Epithelial cell of prostate (primary cell): ENCODE measurements around the gene RNASE4.
A peak's percentile ranks its signal among the peaks of the same experiment; 100 is the strongest.
"Not testable (repeated sequence)": the region's sequence is repeated elsewhere in the genome, so short reads cannot be mapped to it uniquely, and the experiment has no call there.

Experiments used
- DNase-seq: peaks from one replicate; pipeline ENCODE4 v3.0.0-alpha.2; 2011; ENCODE audit warnings: low read depth, low spot score
- H3K27ac ChIP-seq: fragments of 450-650 bp; 2 replicates; pipeline ENCODE4 v1.5.1; 2017; ENCODE audit warnings: mild to moderate bottlenecking

Gene RNASE4, protein sequence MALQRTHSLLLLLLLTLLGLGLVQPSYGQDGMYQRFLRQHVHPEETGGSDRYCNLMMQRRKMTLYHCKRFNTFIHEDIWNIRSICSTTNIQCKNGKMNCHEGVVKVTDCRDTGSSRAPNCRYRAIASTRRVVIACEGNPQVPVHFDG

DNA sequence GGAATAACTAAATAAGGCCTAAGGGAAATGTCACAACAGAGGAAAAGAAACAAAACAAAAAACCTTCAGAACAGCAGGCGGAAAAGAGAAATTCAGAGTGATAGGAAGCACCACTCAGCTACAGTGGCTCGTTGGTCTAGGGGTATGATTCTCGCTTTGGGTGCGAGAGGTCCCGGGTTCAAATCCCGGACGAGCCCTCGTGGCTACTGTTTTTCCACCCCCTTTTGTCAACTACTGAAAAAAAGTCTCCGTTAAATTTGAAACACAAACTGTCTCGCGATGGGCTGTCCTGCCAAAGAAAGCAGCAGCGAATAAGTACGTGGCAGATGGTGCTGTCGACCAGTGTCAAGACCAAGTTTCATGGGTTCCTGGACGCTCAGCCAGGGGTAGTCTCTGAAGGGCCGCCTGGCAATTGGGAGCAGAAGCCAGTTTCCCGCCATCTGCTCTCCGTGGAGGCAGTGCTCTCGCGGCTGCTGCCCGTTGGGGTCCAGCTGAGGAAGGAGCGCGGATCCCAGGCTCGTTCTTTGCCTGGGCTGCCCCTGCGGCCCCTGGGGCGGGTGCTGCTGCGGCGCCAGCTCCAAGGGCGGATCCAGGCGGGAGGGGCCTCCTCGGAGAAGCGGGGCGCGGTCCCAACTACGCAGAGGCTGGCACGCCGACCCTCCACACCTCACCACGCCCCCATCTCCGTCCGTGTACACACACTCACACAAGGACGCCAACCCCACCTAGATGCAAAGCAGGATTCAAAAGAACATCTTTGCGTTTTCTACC is at the start of gene RNASE4:
Gene RNASE4 (plus strand): TSS at position 670 of the 771 bp plus-strand sequence. CDS start 14,812 bp downstream, outside the sequence.
- H3K27ac ChIP-seq, result peak within 1 kb of the TSS; percentile 98
- DNase-seq, result no peak

DNA sequence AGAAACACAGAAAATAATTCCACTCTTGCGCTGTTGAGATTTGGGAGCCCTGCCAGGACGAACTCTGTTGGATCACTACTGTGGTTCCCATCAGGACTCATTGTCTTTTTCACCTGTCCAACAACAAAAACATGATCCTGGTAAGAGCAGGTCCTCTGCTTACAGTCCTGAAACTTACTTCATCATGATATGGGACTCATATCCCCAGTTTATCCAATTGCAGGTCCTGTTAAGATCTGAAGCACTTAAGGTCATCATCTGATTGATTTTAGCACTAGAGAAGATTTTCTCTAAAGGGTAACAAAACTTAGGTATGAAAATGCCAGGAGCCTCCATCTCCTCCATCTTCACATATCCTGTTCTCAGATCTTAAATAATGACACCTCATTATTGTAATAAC is 42.8 kb upstream of the RNASE4 start, which contains the start of gene OR6S1:
Gene OR6S1 (minus strand): TSS at position 101 of the 400 bp plus-strand sequence. CDS start 0 bp downstream, at position 101.
- no peak within 1 kb of the TSS for H3K27ac ChIP-seq
- DNase-seq, result no peak

DNA sequence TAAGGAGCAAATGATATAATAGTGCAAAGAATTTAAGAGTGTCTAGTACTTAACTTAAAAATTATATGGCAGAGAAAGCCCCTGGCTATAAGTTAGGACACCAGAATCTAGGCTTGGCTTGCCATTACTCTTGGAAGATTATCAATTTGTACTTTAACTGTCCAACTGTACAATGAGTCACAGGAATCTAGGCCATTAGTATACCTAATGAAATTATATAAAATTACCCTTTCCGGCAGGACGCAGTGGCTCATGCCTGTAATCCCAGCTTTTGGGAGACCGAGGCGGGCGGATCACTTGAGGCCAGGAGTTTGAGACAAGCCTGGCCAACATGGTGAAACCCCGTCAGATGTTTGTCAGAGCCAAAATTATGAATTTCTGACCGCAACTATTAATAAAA is 42.2 kb upstream of the RNASE4 start:
- no peak overlapping the region for H3K27ac ChIP-seq
- DNase-seq, result no peak

DNA sequence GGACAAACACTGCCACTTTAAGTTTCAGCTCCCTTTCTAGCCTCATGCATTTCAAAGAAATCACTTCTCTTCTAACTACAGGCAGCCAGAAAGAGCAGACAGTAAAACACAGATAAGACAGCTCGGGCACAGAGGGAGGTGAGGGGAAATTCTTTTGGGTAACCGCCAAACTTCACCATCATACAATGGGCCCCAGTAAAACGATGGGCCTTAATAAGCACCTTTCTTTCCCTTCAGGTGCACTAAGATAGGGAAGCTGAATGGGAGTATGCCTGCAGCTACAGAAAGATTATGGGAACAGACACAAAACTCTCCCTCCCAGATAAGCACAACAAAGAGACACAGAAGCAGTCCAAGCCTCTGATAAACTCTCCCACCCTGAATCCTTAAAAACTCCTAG is 41.6 kb upstream of the RNASE4 start:
- DNase-seq, H3K27ac ChIP-seq: not testable (repeated sequence)

DNA sequence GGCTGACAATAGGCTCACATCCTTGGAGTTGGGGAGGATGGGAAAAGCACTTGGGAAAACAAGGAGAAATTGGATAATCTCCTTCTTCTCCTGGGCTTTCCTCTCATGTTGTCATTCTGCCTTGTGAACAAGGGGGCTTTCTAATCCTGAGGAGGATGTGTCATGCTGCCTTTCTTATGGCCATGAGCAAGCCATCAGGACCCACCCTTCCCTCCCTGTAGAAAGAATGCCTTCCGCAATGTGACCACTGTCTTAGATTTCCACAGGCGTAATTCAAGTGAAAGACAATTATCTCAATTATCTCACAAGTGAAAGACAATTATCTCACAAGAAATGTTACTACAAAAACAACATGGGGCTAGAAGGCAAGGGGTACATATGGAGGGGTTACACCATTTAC is 39.8 kb upstream of the RNASE4 start:
- H3K27ac ChIP-seq, result no peak overlapping the region
- DNase-seq, result no peak

DNA sequence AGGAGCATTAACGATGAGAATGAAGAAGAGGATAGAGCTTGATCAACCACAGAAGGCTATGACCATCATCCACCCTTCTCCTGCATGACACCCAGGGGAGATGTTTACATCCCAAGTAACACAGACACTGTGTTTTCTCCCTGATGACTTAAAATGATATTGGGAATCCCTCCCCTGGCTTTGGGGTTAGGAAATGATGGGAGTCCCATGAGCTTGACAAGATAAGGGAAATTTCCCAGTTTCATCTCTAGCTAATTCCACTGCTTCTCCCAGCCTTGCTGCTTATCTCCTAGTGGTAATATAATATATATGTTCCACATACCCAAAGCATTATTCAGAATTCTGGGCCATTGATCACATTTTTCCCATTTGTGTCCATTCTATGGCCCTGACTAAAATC is 38.9 kb upstream of the RNASE4 start:
- no peak for DNase-seq

DNA sequence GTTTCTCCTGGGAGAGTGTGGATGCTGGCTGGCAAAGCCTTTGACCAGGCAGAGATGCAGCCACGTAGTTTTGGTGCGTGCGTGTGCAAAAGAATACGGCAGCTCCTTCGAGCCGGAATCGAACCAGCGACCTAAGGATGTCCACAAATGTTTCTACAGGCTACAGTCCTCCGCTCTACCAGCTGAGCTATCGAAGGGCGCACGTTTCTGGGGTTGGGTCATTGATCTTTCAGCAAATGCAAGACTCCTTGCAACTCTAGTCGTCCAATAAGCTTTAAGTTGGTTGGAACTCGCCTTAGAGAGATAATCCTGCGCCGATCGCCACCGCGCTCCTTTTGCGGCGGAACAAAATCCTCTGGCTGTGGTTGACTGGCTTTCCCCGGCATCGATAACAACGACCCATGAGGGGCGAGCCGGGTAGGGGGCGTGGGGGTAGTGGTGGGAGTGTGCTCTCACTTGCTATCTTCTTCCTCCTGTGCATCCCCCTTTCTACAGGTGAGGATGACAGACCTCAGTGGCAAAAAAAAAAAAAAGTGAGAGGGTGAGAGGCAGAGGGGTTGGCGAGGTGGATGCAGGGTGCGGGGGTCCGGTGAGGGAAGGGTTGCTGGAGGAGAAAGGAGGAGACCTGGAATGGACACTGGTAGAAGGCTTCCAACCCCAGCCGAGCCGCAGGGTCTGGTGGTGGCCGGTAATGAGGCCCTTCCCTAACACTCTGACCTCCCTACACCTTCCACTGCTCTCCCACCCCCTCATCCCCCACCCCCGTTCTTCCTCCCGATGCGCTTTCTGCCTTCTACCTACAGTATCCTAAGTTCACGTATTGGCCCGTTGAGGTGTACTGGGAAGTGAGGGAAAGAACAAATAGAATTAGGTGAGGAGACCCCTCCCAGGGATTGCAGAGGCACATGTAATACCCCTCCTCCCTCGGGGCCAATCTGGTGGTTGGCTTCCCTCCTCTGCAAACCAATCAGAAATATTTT is 31.1 kb upstream of the RNASE4 start:
- no peak for DNase-seq
- H3K27ac ChIP-seq, result no peak overlapping the region

More for the DNA sequence above, 38.9 kb upstream of the RNASE4 start:
- no peak overlapping the region for H3K27ac ChIP-seq

DNA sequence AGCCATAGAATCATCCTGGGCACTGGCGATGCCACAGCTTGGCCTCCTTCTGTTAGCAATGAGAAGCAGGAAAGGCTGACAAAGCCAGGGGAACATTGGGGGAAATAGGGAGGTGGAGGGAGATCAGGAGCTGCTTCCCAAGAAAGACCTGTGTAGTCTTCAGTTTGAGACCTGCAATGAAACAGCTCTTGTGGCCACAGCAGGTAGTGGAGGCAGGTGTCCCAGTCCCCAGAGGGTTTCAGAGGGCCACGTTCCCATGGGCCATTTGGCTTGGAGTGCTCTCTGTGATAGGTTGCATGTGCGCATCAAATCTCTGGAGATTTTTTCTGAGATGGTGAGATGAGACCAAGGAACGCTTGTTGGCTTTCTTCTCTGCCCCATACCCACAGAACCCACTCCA is 28.5 kb upstream of the RNASE4 start:
- DNase-seq, result no peak
- no peak overlapping the region for H3K27ac ChIP-seq

DNA sequence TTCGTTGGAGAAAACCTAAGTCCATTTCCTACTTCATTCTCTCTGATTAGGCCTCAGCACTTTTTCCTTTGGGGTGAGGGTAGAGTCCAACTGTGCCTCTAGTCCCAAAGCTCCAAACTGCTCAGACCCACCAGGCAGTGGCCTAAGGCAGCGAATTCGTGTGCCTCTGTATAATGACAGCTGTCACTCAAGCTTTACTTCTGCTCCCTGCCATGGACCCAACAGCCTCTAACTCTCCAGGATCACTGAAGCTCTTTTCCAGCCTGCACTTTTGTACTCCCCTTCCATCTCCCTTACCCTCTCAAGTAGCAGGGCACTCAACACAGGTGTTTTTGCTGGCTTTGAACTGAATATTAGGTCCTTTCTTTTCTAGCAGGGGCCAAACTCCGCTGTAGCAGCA is 28.1 kb upstream of the RNASE4 start:
- H3K27ac ChIP-seq, result no peak overlapping the region
- no peak for DNase-seq

DNA sequence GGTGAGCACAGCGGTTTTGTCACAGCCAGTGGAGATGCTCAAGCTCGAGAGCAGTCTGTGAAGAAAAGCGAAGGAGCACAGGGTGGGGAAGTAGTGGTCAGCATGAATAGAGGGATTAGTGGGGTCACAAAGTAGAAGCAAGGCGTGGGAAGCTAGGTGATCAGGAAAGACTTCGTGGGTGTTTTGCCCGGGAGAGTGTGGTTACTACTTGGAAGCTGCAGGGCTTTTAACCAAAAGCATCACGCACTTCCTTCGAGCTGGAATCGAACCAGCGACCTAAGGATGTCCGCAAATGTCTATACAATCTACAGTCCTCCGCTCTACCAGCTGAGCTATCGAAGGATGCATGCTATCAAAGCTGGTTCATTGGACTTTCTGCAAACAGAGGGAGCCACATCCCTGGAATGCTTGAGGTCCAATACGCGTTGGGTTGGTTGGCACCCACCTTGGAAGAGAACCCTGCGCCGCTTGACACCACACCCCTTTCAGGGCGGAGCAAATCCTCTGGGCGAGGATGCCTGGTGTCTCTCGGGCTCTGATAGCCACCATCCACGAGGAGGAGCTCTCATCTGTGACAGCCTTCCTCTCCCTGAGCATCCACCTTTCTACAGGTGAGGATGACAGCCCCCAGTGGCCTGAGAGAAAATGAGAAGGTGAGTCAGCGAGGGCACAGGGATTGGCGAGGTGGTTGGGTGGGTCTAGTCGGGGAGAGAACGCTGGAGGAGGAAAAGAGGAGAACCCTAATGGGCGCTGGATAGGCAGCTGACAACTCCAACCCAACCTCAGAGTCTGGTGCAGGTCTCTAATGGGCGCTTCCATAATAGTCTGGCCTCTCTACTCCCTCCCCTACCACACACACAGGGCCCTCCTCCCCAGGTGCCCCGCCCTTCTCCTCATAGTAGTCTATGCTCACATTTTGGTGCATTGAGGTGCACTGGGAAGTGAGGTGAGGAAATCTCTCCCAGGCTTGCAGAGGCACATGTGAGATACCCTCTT is 26.8 kb upstream of the RNASE4 start:
- DNase-seq, result no peak
- no peak overlapping the region for H3K27ac ChIP-seq

DNA sequence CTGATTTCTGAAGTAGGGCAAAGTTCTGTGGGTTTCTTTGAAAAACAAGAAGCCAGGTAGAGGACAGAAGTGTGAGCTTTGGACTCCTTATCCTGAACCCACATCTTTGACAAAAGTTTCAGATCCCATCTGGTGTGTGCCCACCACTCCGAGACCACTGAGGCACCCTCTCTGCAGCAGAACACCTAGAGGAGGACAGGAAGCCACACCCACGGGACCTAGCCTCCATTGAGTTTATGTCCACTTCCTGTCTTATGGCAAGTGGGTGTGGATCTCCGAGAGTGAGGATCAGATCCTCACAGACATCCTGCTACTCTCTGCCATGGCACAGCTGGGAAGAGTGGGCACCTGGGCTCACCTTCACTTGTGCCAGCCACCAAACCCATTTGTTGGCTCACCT is 26.1 kb upstream of the RNASE4 start:
- no peak overlapping the region for H3K27ac ChIP-seq
- DNase-seq, result no peak

DNA sequence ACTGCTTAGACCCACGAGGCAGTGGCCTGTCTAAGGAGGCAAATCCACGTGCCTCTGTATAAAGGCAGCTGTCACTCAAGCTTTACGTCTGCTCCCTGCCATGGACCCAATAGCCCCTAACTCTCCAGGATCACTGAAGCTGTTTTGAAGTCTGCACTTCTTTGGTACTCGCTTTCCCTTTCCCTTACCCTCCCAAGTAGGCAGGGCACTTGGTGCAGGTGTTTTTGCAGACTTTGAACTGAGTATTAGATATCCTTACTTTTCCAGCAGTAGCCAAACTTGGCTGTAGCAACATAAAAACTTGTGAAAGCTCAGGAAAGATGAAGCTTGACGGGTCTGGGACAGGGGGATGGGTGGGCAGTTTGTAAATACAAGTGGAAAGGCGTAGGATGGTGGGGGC is 25.0 kb upstream of the RNASE4 start:
- no peak for DNase-seq

DNA sequence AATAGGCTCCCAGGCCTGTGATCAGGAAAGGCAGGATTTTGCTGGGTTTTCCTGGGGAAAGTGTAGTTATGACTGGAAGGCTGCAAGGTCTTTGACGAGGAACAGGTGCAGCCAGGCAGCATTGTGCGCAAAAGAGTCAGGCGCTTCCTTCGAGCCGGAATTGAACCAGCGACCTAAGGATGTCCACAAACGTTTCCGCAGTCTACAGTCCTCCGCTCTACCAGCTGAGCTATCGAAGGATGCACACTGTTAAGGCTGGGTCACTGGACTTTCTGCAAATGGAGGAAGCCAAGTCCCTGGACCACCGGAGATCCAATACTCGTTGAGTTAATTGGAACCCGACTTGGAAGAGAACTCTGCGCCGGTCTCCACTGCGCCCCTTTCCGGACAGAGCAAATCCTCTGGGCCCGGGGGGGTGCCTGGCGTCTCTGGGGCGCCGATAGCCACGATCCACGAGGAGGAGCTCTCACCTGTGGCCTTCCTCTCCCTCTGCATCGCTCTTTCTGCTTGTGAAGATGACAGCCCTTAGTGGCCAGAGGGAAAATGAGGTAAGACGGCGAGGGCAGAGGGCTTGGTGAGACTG is 24.5 kb upstream of the RNASE4 start:
- H3K27ac ChIP-seq, result no peak overlapping the region
- no peak for DNase-seq

More for the DNA sequence above, 25.0 kb upstream of the RNASE4 start:
- H3K27ac ChIP-seq, result no peak overlapping the region

DNA sequence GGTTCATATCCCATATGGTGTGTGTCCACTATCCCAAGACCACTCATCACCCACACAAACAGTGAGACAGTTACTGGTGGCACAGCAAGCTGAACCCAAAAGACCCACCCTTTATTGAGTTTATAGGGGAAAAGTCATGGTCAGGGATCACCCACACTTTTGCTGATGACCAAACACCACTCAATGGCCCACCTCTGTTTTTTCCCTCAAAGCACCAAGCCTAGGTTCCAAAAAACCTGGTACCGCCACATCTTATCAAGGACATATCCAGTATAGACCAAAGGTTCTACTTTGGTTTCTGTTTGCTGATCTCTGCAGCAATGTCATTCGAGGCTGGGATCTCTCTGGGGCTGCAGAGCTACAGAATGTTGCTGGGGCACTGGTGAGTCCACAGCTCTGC is 23.2 kb upstream of the RNASE4 start:
- no peak for DNase-seq

DNA sequence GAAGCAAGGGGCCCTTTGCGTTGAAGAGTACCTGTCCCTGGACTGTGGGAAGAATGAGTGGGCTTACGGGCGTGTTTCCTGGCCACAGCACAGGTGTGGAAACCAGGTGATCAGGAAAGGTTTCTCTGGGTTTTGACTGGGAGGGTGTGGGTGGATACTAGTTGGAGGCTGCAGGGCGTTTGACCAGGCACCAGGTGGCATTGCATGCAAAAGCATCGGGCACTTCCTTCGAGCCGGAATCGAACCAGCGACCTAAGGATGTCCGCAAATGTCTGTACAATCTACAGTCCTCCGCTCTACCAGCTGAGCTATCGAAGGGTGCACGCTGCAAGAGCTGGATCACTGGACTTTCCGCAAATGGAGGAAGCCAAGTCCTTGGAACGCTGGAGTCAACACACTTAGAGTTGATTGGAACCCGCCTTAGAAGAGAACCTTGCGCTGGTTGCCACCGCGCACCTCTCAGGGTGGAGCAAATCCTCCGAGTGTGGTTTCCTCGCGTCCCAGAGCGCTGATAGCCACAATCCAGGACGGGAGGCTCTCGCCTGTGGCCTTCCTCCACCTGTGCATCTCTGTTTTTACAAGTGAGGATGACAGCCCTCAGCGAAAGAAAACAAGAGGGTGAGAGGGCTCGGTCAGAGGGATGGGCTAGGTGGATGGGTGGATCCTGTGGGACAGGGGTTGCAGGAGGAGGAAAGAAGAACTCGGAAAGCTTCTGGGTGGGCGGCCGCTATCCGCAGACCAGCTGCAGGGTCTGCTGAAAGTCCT is 21.2 kb upstream of the RNASE4 start:
- DNase-seq, result no peak
- H3K27ac ChIP-seq, result no peak overlapping the region

More for the DNA sequence above, 23.2 kb upstream of the RNASE4 start:
- no peak overlapping the region for H3K27ac ChIP-seq

DNA sequence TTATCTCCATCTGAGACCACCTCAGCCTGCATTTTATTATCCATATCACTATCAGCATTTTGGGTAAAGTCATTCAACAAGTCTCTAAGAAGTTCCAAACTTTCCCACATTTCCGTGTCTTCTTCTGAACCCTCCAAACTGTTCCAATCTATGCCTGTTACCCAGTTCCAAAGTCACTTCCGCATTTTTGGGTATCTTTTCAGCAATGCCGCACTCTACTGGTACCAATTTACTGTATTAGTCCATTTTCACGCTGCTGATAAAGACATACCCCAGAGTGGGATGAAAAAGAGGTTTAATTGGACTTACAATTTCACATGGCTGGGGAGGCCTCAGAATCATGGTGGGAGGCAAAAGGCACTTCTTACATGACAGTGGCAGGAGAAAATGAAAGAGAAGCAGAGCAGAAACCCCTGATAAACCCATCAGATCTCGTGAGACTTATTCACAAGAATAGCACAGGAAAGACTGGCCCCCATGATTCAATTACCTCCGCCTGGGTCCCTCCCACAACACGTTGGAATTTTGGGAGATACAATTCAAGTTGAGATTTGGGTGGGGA is 17.9 kb upstream of the RNASE4 start:
- DNase-seq, H3K27ac ChIP-seq: not testable (repeated sequence)

DNA sequence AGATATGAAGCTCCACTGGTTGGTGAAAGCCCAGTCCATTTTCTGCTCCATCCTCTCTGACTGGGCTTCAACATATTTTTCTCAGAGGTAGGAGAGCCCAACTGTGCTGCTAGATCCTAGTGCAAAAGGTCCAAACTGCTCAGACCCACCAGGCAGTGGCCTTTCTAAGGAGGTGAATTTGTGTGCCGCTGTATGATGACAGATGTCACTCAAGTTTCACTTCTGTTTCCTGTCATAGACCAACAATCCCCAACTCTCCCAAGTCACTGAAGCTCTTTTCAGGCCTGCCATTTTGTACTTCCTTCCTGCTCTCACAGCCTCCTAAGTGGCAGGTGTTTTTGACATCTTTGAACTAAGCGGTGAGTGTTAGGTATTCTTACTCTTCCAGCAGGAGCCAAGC is 16.4 kb upstream of the RNASE4 start:
- H3K27ac ChIP-seq, result no peak overlapping the region
- no peak for DNase-seq

DNA sequence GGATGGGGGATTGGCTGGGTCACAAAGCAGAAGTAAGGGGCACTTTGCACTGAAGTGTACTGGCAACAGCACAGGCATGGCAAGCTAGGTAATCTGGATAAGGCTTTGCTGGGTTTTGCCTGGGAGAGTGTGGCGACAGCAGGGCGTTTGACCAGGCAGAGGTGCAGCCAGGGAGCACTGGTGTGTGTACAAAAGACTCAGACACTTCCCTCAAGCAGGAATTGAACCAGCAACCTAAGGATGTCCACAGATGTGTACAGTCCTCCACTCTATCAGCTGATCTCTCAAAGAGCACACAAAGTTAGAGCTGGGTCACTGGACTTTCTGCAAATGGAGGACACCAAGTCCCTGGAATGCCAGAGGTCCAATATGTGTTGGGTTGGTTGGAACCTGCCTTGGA is 15.4 kb upstream of the RNASE4 start:
- no peak for DNase-seq
- no peak overlapping the region for H3K27ac ChIP-seq
